ENCODE measurements around the gene S1PR1.

GRCh38 chr1:101237229-101237837 lies 514 bp downstream of the S1PR1 start:
- TF ChIP-seq, protein P1, sequence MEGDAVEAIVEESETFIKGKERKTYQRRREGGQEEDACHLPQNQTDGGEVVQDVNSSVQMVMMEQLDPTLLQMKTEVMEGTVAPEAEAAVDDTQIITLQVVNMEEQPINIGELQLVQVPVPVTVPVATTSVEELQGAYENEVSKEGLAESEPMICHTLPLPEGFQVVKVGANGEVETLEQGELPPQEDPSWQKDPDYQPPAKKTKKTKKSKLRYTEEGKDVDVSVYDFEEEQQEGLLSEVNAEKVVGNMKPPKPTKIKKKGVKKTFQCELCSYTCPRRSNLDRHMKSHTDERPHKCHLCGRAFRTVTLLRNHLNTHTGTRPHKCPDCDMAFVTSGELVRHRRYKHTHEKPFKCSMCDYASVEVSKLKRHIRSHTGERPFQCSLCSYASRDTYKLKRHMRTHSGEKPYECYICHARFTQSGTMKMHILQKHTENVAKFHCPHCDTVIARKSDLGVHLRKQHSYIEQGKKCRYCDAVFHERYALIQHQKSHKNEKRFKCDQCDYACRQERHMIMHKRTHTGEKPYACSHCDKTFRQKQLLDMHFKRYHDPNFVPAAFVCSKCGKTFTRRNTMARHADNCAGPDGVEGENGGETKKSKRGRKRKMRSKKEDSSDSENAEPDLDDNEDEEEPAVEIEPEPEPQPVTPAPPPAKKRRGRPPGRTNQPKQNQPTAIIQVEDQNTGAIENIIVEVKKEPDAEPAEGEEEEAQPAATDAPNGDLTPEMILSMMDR (IDR thresholded peaks at IDR 0.05; ENCODE audit: poor library complexity), result peak; percentile 6
- no peak for TF ChIP-seq EZH2 (IDR thresholded peaks at IDR 0.05; ENCODE audit: borderline replicate concordance)
- TF ChIP-seq EZH2phosphoT487 (IDR thresholded peaks at IDR 0.05; ENCODE audit: low read depth, severe bottlenecking, unreplicated experiment), result no peak

All from hepatocyte (in vitro differentiated cells).